ENCODE measurements around the gene LRRC23. TPM values are rescaled to one million over a fixed set of nuclear protein-coding genes. Genes with fewer than 3 reads are reported as not detected.

The LRRC23 gene
- polyA plus RNA-seq, 4 donors: 15.0 to 20.1 (median 17.8) TPM

Other genes with a start within 250 kb of the LRRC23 start
- 100 to 1,000 TPM; 117 to 136 (median 120) TPM for gene ING4, start 241.7 kb upstream of the LRRC23 start, polyA plus RNA-seq (ENCODE audit: insufficient read length in 4 of 4)
- 10 to 100 TPM; 75.9 to 87.8 (median 84.9) TPM for gene ZNF384, start 215.4 kb upstream of the LRRC23 start, polyA plus RNA-seq (ENCODE audit: insufficient read length in 4 of 4)
- 10 to 100 TPM; 11.2 to 16.7 (median 11.3) TPM for gene PIANP, start 204.0 kb upstream of the LRRC23 start, polyA plus RNA-seq (ENCODE audit: insufficient read length in 4 of 4)
- 10 to 100 TPM; 66.4 to 74.5 (median 69.6) TPM for gene COPS7A, start 180.8 kb upstream of the LRRC23 start, polyA plus RNA-seq (ENCODE audit: insufficient read length in 4 of 4)
- gene MLF2, start 151.7 kb upstream of the LRRC23 start, polyA plus RNA-seq (ENCODE audit: insufficient read length in 4 of 4): 100 to 1,000 TPM; 205 to 257 (median 211) TPM
- gene PTMS, start 138.5 kb upstream of the LRRC23 start, polyA plus RNA-seq (ENCODE audit: insufficient read length in 4 of 4): 100 to 1,000 TPM; 540 to 611 (median 577) TPM
- gene LAG3, start 132.3 kb upstream of the LRRC23 start, polyA plus RNA-seq (ENCODE audit: insufficient read length in 4 of 4): 1 to 10 TPM; 1.6 to 1.9 (median 1.7) TPM
- 10 to 100 TPM; 29.9 to 33.8 (median 31.2) TPM for gene CD4, start 115.3 kb upstream of the LRRC23 start, polyA plus RNA-seq (ENCODE audit: insufficient read length in 4 of 4)
- gene GPR162, start 83.0 kb upstream of the LRRC23 start, polyA plus RNA-seq (ENCODE audit: insufficient read length in 4 of 4): 10 to 100 TPM; 24.6 to 41.9 (median 29.4) TPM
- gene P3H3, start 76.4 kb upstream of the LRRC23 start, polyA plus RNA-seq (ENCODE audit: insufficient read length in 4 of 4): 10 to 100 TPM; 24.5 to 37.1 (median 29.3) TPM
- gene GNB3, start 63.9 kb upstream of the LRRC23 start, polyA plus RNA-seq (ENCODE audit: insufficient read length in 4 of 4): 1 to 10 TPM; 5.0 to 7.5 (median 5.5) TPM
- 10 to 100 TPM; 25.2 to 26.9 (median 25.8) TPM for gene CDCA3, start 53.5 kb upstream of the LRRC23 start, polyA plus RNA-seq (ENCODE audit: insufficient read length in 4 of 4)
- gene USP5, start 52.7 kb upstream of the LRRC23 start, polyA plus RNA-seq (ENCODE audit: insufficient read length in 4 of 4): 10 to 100 TPM; 56.5 to 71.2 (median 61.1) TPM
- 100 to 1,000 TPM; 570 to 637 (median 589) TPM for gene TPI1, start 37.3 kb upstream of the LRRC23 start, polyA plus RNA-seq (ENCODE audit: insufficient read length in 4 of 4)
- 10 to 100 TPM; 10.1 to 15.0 (median 11.8) TPM for gene SPSB2, start 31.5 kb upstream of the LRRC23 start, polyA plus RNA-seq (ENCODE audit: insufficient read length in 4 of 4)
- gene ENO2, start 9.8 kb downstream of the LRRC23 start, polyA plus RNA-seq (ENCODE audit: insufficient read length in 4 of 4): 10 to 100 TPM; 12.1 to 15.7 (median 13.0) TPM
- 100 to 1,000 TPM; 103 to 136 (median 119) TPM for gene ATN1, start 23.1 kb downstream of the LRRC23 start, polyA plus RNA-seq (ENCODE audit: insufficient read length in 4 of 4)
- gene RNU7-1, start 39.0 kb downstream of the LRRC23 start, polyA plus RNA-seq (ENCODE audit: insufficient read length in 4 of 4): 10 to 100 TPM in 1 of 4 donors, 1 to 10 TPM in 1, not detected in 2; 3.8 to 10.0 TPM
- gene C12orf57, start 39.2 kb downstream of the LRRC23 start, polyA plus RNA-seq (ENCODE audit: insufficient read length in 4 of 4): 100 to 1,000 TPM; 124 to 184 (median 147) TPM
- gene PTPN6, start 46.5 kb downstream of the LRRC23 start, polyA plus RNA-seq (ENCODE audit: insufficient read length in 4 of 4): 10 to 100 TPM; 19.1 to 22.4 (median 20.9) TPM
- 100 to 1,000 TPM; 243 to 308 (median 261) TPM for gene PHB2, start 65.8 kb downstream of the LRRC23 start, polyA plus RNA-seq (ENCODE audit: insufficient read length in 4 of 4)
- 10 to 100 TPM; 40.1 to 48.4 (median 46.1) TPM for gene EMG1, start 66.1 kb downstream of the LRRC23 start, polyA plus RNA-seq (ENCODE audit: insufficient read length in 4 of 4)
- gene LPCAT3, start 113.7 kb downstream of the LRRC23 start, polyA plus RNA-seq (ENCODE audit: insufficient read length in 4 of 4): 10 to 100 TPM; 57.4 to 71.3 (median 66.8) TPM
- gene C1S, start 155.9 kb downstream of the LRRC23 start, polyA plus RNA-seq (ENCODE audit: insufficient read length in 4 of 4): 10 to 100 TPM; 51.5 to 63.3 (median 56.3) TPM
- gene C1R, start 187.6 kb downstream of the LRRC23 start, polyA plus RNA-seq (ENCODE audit: insufficient read length in 4 of 4): 10 to 100 TPM; 43.6 to 54.4 (median 52.2) TPM
- 10 to 100 TPM; 29.4 to 33.5 (median 32.1) TPM for gene C1RL, start 204.4 kb downstream of the LRRC23 start, polyA plus RNA-seq (ENCODE audit: insufficient read length in 4 of 4)
- gene RBP5, start 224.1 kb downstream of the LRRC23 start, polyA plus RNA-seq (ENCODE audit: insufficient read length in 4 of 4): 10 to 100 TPM; 46.5 to 54.0 (median 51.6) TPM
- 10 to 100 TPM; 80.8 to 88.7 (median 85.7) TPM for gene CLSTN3, start 225.5 kb downstream of the LRRC23 start, polyA plus RNA-seq (ENCODE audit: insufficient read length in 4 of 4)

Measured in right renal pelvis (tissue), 4 donors.